ENCODE data around the gene CNNM2. TPM values are rescaled to one million over a fixed set of nuclear protein-coding genes. Genes with fewer than 3 reads are reported as not detected.
"Not testable (repeated sequence)": the region's sequence is repeated elsewhere in the genome, so short reads cannot be mapped to it uniquely, and the experiment has no call there.

The CNNM2 gene
- total RNA-seq, 2 donors from 2014 or later: 3.4 to 5.3 TPM

- Histone ChIP-seq H3K36me3 (replicated peaks in 1 of 2; ENCODE audit: insufficient read depth in 1 of 2, low read depth in 2 of 2) (no peaks in the 10 kb centered on the region), H3K9me3 (no peaks in the 10 kb centered on the region), H3K27ac (no peak overlapping the region), H3K27me3 (no peaks in the 10 kb centered on the region), H3K4me3 (no peak overlapping the region), H3K4me1 (peaks cover 52% of the 10 kb centered on the region)
- DNase-seq (no peak), ATAC-seq (no peak)
- 53 to 55% methylated on average over 9 of the region's 9 CpGs for WGBS, 2 donors
- no peak for TF ChIP-seq CTCF (IDR thresholded peaks at IDR 0.05)
- TF ChIP-seq POLR2A (IDR thresholded peaks at IDR 0.05): no peak
- intact Hi-C loops (cut with DNase I): loop anchor here (5.0 kb wide), 1 partner anchor 322 kb away; no protein-coding TSS in a partner anchor
These were observed 2.1 kb downstream of the CNNM2 start for GRCh38 chr10:102919992-102920739.

- Histone ChIP-seq H3K27ac (no peak overlapping the region), H3K36me3 (replicated peaks in 1 of 2; ENCODE audit: insufficient read depth in 1 of 2, low read depth in 2 of 2) (peaks cover 0 to 1% of the 10 kb centered on the region in 2 donors), H3K4me1 (peaks cover 40% of the 10 kb centered on the region)
These were observed 5.5 kb downstream of the CNNM2 start for GRCh38 chr10:102923601-102924000.

GRCh38 chr10:102926842-102927241 is 8.7 kb downstream of the CNNM2 start:
- WGBS, 2 donors: 96% methylated on average over 6 of the region's 6 CpGs
- Histone ChIP-seq H3K27me3 (no peaks in the 10 kb centered on the region), H3K36me3 (replicated peaks in 1 of 2; ENCODE audit: insufficient read depth in 1 of 2, low read depth in 2 of 2) (peaks cover 0 to 1% of the 10 kb centered on the region in 2 donors), H3K27ac (no peak overlapping the region), H3K4me1 (peaks cover 12% of the 10 kb centered on the region), H3K4me3 (no peak overlapping the region), H3K9me3 (no peaks in the 10 kb centered on the region)
- TF ChIP-seq POLR2A (IDR thresholded peaks at IDR 0.05) (no peak), CTCF (IDR thresholded peaks at IDR 0.05) (no peak)
- intact Hi-C loops (cut with DNase I): no loop called here
- ATAC-seq: no peak
- no peak for DNase-seq

More at GRCh38 chr10:102923601-102924000, 5.5 kb downstream of the CNNM2 start:
- Histone ChIP-seq H3K27me3 (no peaks in the 10 kb centered on the region), H3K9me3 (no peaks in the 10 kb centered on the region), H3K4me3 (no peak overlapping the region)
- DNase-seq (no peak), ATAC-seq (no peak)
- intact Hi-C loops (cut with DNase I): no loop called here
- TF ChIP-seq CTCF (IDR thresholded peaks at IDR 0.05): no peak
- no peak for TF ChIP-seq POLR2A (IDR thresholded peaks at IDR 0.05)

GRCh38 chr10:102927311-102928010 is 9.4 kb downstream of the CNNM2 start:
- 81 to 94% methylated on average over 12 of the region's 12 CpGs for WGBS, 2 donors
- Histone ChIP-seq H3K27me3 (no peaks in the 10 kb centered on the region), H3K4me1 (peaks cover 12% of the 10 kb centered on the region), H3K36me3 (replicated peaks in 1 of 2; ENCODE audit: insufficient read depth in 1 of 2, low read depth in 2 of 2) (peaks cover 0 to 1% of the 10 kb centered on the region in 2 donors), H3K9me3 (no peaks in the 10 kb centered on the region), H3K4me3 (no peak overlapping the region), H3K27ac (no peak overlapping the region)
- ATAC-seq (no peak), DNase-seq (no peak)
- intact Hi-C loops (cut with DNase I): no loop called here
- TF ChIP-seq CTCF (IDR thresholded peaks at IDR 0.05) (no peak), POLR2A (IDR thresholded peaks at IDR 0.05) (no peak)

GRCh38 chr10:102928442-102928841 is 10.3 kb downstream of the CNNM2 start:
- intact Hi-C loops (cut with DNase I); H3K4me3 ChIP-seq; H3K27ac ChIP-seq; H3K9me3 ChIP-seq; DNase-seq; H3K27me3 ChIP-seq; H3K36me3 ChIP-seq (replicated peaks in 1 of 2; ENCODE audit: insufficient read depth in 1 of 2, low read depth in 2 of 2); H3K4me1 ChIP-seq; ATAC-seq: not testable (repeated sequence)
- WGBS, 2 donors: 78 to 97% methylated on average over 5 of the region's 5 CpGs

Data from body of pancreas (tissue), 4 donors.